Kidney capillary endothelial cell (primary cell): ENCODE data around the gene IFT172.
A peak's percentile ranks its signal among the peaks of the same experiment; 100 is the strongest.
"Not testable (repeated sequence)": the region's sequence is repeated elsewhere in the genome, so short reads cannot be mapped to it uniquely, and the experiment has no call there.

Source experiments
- DNase-seq: peaks from one replicate; pipeline ENCODE4 v3.0.0-alpha.2; 2018; ENCODE audit warnings: low spot score

IFT172 gene

GRCh38 chr2:27428213-27428977 lies 61.1 kb downstream of the IFT172 start, which contains the start of gene NRBP1:
Gene NRBP1, plus strand, starts transcription at chr2:27428631. Its CDS starts 4,643 bp downstream, at chr2:27433274.
- peak; percentile 86 for DNase-seq

- no peak for DNase-seq
These were observed 61.7 kb downstream of the IFT172 start for GRCh38 chr2:27427863-27428212.

- DNase-seq, result not testable (repeated sequence)
These were observed 64.5 kb downstream of the IFT172 start for GRCh38 chr2:27425039-27425438.

GRCh38 chr2:27422958-27423357 lies 66.6 kb downstream of the IFT172 start:
- DNase-seq, result no peak

- DNase-seq, result no peak
These were observed 67.8 kb downstream of the IFT172 start for GRCh38 chr2:27421660-27422250.

- no peak for DNase-seq
These were observed 68.5 kb downstream of the IFT172 start for GRCh38 chr2:27420996-27421395.

- no peak for DNase-seq
These were observed 73.4 kb downstream of the IFT172 start for GRCh38 chr2:27416151-27416550.

- DNase-seq, result no peak
These were observed 77.0 kb downstream of the IFT172 start for GRCh38 chr2:27412419-27413152.

- peak; percentile 92 for DNase-seq
These were observed 80.0 kb downstream of the IFT172 start, which contains the start of gene PPM1G for GRCh38 chr2:27409321-27410073. Gene PPM1G, minus strand, starts transcription at chr2:27409591. Its CDS starts 169 bp downstream, at chr2:27409422.

- peak; percentile 41 for DNase-seq
These were observed 80.8 kb downstream of the IFT172 start for GRCh38 chr2:27408601-27409320.

GRCh38 chr2:27407798-27408491 lies 81.6 kb downstream of the IFT172 start:
- DNase-seq, result peak; percentile 64

GRCh38 chr2:27400348-27401135 lies 89.0 kb downstream of the IFT172 start:
- no peak for DNase-seq

GRCh38 chr2:27398962-27399361 lies 90.6 kb downstream of the IFT172 start:
- no peak for DNase-seq
